Choroid plexus epithelial cell (primary cell): ENCODE results near the gene GNAL.

Experiments used
- DNase-seq: peaks from one replicate; pipeline ENCODE4 v3.0.0-alpha.2; 2010; ENCODE audit warnings: low read depth
- H3K4me3 ChIP-seq: 2 replicates; pipeline ENCODE4 v1.5.1; 2011; ENCODE audit warnings: low read depth, mild to moderate bottlenecking, control low read depth, low read length, moderate library complexity
- CTCF ChIP-seq: conservative IDR thresholded peaks from 2 replicates; pipeline ENCODE4 v1.5.1; 2011; ENCODE audit warnings: low read depth, mild to moderate bottlenecking, control low read depth, inconsistent platforms, low read length, moderate library complexity

Gene GNAL

GRCh38 chr18:11860594-11861450 is 171.8 kb downstream of the GNAL start:
- TF ChIP-seq CTCF, result no peak
- DNase-seq, result no peak
- no peak overlapping the region for H3K4me3 ChIP-seq

- no peak for DNase-seq
- no peak for TF ChIP-seq CTCF
- H3K4me3 ChIP-seq, result no peak overlapping the region
Measured at GRCh38 chr18:11861583-11862288, 172.7 kb downstream of the GNAL start.

GRCh38 chr18:11862468-11863137 is 173.5 kb downstream of the GNAL start:
- TF ChIP-seq CTCF, result no peak

GRCh38 chr18:11864471-11864870 is 175.4 kb downstream of the GNAL start:
- TF ChIP-seq CTCF, result no peak
- DNase-seq, result no peak
- H3K4me3 ChIP-seq, result no peak overlapping the region

More at GRCh38 chr18:11862468-11863137, 173.5 kb downstream of the GNAL start:
- H3K4me3 ChIP-seq, result no peak overlapping the region
- no peak for DNase-seq

- H3K4me3 ChIP-seq, result no peak overlapping the region
- no peak for DNase-seq
- TF ChIP-seq CTCF, result no peak
Measured at GRCh38 chr18:11865071-11865470, 176.0 kb downstream of the GNAL start.

- no peak for TF ChIP-seq CTCF
- H3K4me3 ChIP-seq, result no peak overlapping the region
- no peak for DNase-seq
Measured at GRCh38 chr18:11866329-11866728, 177.3 kb downstream of the GNAL start.
